MM.1S (cell line): ENCODE measurements around the gene PLK5.

Experiments used
- DNase-seq: peaks from one replicate; pipeline ENCODE4 v3.0.0-alpha.2; 2015
- H2AFZ ChIP-seq: fragments of 300-600 bp; sonication (generic); 2 replicates; pipeline ENCODE4 v1.6.0; 2016; ENCODE audit warnings: antibody characterized with exemption, low read length
- H3F3A ChIP-seq: fragments of 300-600 bp; sonication (generic); 2 replicates; pipeline ENCODE4 v1.6.1; 2016; ENCODE audit warnings: mild to moderate bottlenecking, antibody characterized with exemption, low read length, moderate library complexity, mixed read lengths; ENCODE audit not compliant: insufficient read depth
- H3K27ac ChIP-seq: fragments of 300-600 bp; sonication (generic); 2 replicates; pipeline ENCODE4 v1.5.1; 2016; ENCODE audit warnings: mild to moderate bottlenecking, low read length
- H3K27me3 ChIP-seq: fragments of 300-600 bp; sonication (generic); replicated peaks from 2 replicates; pipeline ENCODE4 v1.6.0; 2016; ENCODE audit warnings: low read length; ENCODE audit not compliant: insufficient read depth
- H3K36me3 ChIP-seq: fragments of 300-600 bp; sonication (generic); replicated peaks from 2 replicates; pipeline ENCODE4 v1.6.1; 2016; ENCODE audit warnings: mild to moderate bottlenecking, low read length, mixed read lengths; ENCODE audit not compliant: insufficient read depth
- H3K4me1 ChIP-seq: fragments of 300-600 bp; sonication (generic); 2 replicates; pipeline ENCODE4 v1.6.1; 2016; ENCODE audit warnings: low read length, mixed read lengths
- H3K4me2 ChIP-seq: fragments of 300-600 bp; sonication (generic); 2 replicates; pipeline ENCODE4 v1.6.0; 2016; ENCODE audit warnings: low read depth, low read length
- H3K4me3 ChIP-seq: fragments of 300-600 bp; sonication (generic); 2 replicates; pipeline ENCODE4 v1.5.1; 2016; ENCODE audit warnings: low read length, mixed read lengths
- H3K79me2 ChIP-seq: fragments of 300-600 bp; sonication (generic); 2 replicates; pipeline ENCODE4 v1.6.1; 2016; ENCODE audit warnings: mixed run types, low read length, mixed read lengths
- H3K9ac ChIP-seq: fragments of 300-600 bp; sonication (generic); 2 replicates; pipeline ENCODE4 v1.6.1; 2016; ENCODE audit warnings: low read length, mixed read lengths
- H3K9me2 ChIP-seq: fragments of 300-600 bp; sonication (generic); replicated peaks from 2 replicates; pipeline ENCODE4 v1.6.1; 2016; ENCODE audit warnings: mild to moderate bottlenecking, low read length, mixed read lengths; ENCODE audit not compliant: insufficient read depth
- H3K9me3 ChIP-seq: fragments of 300-600 bp; sonication (generic); replicated peaks from 2 replicates; pipeline ENCODE4 v1.6.1; 2016; ENCODE audit warnings: mild to moderate bottlenecking, low read length, mixed read lengths; ENCODE audit not compliant: insufficient read depth
- H4K20me1 ChIP-seq: fragments of 300-600 bp; sonication (generic); 2 replicates; pipeline ENCODE4 v1.6.1; 2016; ENCODE audit warnings: mild to moderate bottlenecking, low read length, moderate library complexity, mixed read lengths; ENCODE audit not compliant: insufficient read depth
- EZH2 ChIP-seq: fragments of 300-600 bp; sonication (generic); optimal IDR thresholded peaks from 2 replicates; pipeline ENCODE3; 2017; ENCODE audit warnings: low read depth, mild to moderate bottlenecking, antibody characterized with exemption, low read length, mixed read lengths
- EZH2phosphoT487 ChIP-seq: fragments of 300-600 bp; sonication (generic); IDR thresholded peaks from 2 replicates; pipeline ENCODE4 v1.6.1; 2018; ENCODE audit warnings: antibody characterized with exemption, low read length
- TF ChIP-seq, protein P1 (sequence below): fragments of 300-600 bp; sonication (generic); IDR thresholded peaks from 2 replicates; pipeline ENCODE4 v1.5.1; 2016; ENCODE audit warnings: antibody characterized with exemption, low read length, mixed read lengths

PLK5 gene

DNA sequence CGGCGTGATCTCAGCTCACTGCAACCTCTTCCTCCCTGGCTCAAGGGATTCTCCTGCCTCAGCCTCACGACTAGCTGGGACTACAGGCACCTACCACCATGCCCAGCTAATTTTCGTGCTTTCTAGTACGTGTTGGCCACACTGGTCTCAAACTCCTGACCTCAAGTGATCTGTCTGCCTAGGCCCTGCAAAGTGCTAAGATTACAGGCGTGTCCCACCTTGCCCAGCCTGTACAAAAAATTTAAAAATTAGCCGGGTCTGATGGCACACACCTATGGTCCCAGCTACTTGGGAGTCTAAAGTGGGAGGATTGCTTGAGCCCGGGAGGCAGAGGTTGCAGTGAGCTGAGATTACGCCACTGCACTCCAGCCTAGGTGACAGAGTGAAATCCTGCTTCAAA is 48.9 kb downstream of the PLK5 start:
- TF ChIP-seq EZH2phosphoT487 (no peak), EZH2 (no peak)
- TF ChIP-seq, protein P1, sequence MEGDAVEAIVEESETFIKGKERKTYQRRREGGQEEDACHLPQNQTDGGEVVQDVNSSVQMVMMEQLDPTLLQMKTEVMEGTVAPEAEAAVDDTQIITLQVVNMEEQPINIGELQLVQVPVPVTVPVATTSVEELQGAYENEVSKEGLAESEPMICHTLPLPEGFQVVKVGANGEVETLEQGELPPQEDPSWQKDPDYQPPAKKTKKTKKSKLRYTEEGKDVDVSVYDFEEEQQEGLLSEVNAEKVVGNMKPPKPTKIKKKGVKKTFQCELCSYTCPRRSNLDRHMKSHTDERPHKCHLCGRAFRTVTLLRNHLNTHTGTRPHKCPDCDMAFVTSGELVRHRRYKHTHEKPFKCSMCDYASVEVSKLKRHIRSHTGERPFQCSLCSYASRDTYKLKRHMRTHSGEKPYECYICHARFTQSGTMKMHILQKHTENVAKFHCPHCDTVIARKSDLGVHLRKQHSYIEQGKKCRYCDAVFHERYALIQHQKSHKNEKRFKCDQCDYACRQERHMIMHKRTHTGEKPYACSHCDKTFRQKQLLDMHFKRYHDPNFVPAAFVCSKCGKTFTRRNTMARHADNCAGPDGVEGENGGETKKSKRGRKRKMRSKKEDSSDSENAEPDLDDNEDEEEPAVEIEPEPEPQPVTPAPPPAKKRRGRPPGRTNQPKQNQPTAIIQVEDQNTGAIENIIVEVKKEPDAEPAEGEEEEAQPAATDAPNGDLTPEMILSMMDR, result no peak
- no peak for DNase-seq
- Histone ChIP-seq H3K27ac (no peak overlapping the region), H3K79me2 (no peaks in the 10 kb centered on the region), H3K4me2 (no peak overlapping the region), H3F3A (no peaks in the 10 kb centered on the region), H2AFZ (no peak overlapping the region), H3K27me3 (peaks cover 45% of the 10 kb centered on the region), H3K4me1 (peaks cover 5% of the 10 kb centered on the region), H3K9me2 (no peaks in the 10 kb centered on the region), H3K36me3 (no peaks in the 10 kb centered on the region; the same call in 1 of the 2 replicates), H3K9ac (no peak overlapping the region), H3K4me3 (no peak overlapping the region), H4K20me1 (no peaks in the 10 kb centered on the region), H3K9me3 (no peaks in the 10 kb centered on the region)

GRCh38 chr19:1574354-1575136 is 50.7 kb downstream of the PLK5 start:
- no peak for DNase-seq
- Histone ChIP-seq H3K27me3 (peaks cover 34% of the 10 kb centered on the region), H3K9me3 (no peaks in the 10 kb centered on the region), H3K4me1 (no peaks in the 10 kb centered on the region), H3K4me3 (no peak overlapping the region), H2AFZ (no peak overlapping the region), H4K20me1 (no peaks in the 10 kb centered on the region), H3F3A (no peaks in the 10 kb centered on the region), H3K27ac (no peak overlapping the region), H3K9me2 (no peaks in the 10 kb centered on the region), H3K9ac (no peak overlapping the region), H3K79me2 (no peaks in the 10 kb centered on the region), H3K4me2 (no peak overlapping the region), H3K36me3 (no peaks in the 10 kb centered on the region; the same call in 1 of the 2 replicates)
- no peak for TF ChIP-seq EZH2
- TF ChIP-seq, protein P1, result no peak
- TF ChIP-seq EZH2phosphoT487, result no peak

GRCh38 chr19:1575323-1576241 is 51.7 kb downstream of the PLK5 start:
- no peaks in the 10 kb centered on the region for H3K4me1 ChIP-seq
- no peaks in the 10 kb centered on the region for H3K9me3 ChIP-seq
- H4K20me1 ChIP-seq, result no peaks in the 10 kb centered on the region
- TF ChIP-seq EZH2, result no peak
- no peak for TF ChIP-seq EZH2phosphoT487
- TF ChIP-seq, protein P1, result no peak
- H2AFZ ChIP-seq, result no peak overlapping the region
- no peak overlapping the region for H3K27ac ChIP-seq
- H3K36me3 ChIP-seq, result no peaks in the 10 kb centered on the region; the same call in 1 of the 2 replicates
- no peak for DNase-seq
- no peaks in the 10 kb centered on the region for H3K79me2 ChIP-seq
- H3K9me2 ChIP-seq, result no peaks in the 10 kb centered on the region
- H3K4me3 ChIP-seq, result no peak overlapping the region
- H3K27me3 ChIP-seq, result peaks cover 23% of the 10 kb centered on the region
- no peak overlapping the region for H3K9ac ChIP-seq
- H3F3A ChIP-seq, result no peaks in the 10 kb centered on the region
- H3K4me2 ChIP-seq, result no peak overlapping the region
